ENCODE data around the gene DDR1. TPM values are rescaled to one million over a fixed set of nuclear protein-coding genes. Genes with fewer than 3 reads are reported as not detected.

Gene DDR1
- total RNA-seq, 1 donor from 2014 or later: 128 TPM

DNA sequence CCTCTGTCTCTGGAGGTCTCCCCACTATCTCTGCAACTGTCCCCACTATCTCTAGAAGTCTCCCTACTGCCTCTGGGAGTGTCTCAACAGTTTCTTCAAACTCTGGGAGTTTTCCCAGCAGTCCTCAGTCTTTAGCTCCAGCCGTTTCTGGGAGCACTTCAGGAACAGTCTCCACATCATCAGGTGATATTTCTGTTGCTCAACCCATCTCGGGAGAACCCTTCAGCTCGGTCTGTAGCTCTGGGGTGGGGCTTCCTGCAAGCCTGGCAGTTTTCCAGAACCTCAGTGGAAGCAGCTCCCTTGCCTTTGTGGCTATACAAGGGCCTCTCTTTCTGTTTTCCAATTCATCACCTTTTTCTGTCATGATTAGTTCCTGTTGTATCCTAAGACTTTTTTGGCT lies 50.7 kb downstream of the DDR1 start:
- TF ChIP-seq CTCF (conservative IDR thresholded peaks at IDR 0.05; ENCODE audit: low read depth, low read length): no peak
- no peak overlapping the region for H3K4me3 ChIP-seq (ENCODE audit: low read depth, low read length)
- DNase-seq (ENCODE audit: low read depth): no peak

DNA sequence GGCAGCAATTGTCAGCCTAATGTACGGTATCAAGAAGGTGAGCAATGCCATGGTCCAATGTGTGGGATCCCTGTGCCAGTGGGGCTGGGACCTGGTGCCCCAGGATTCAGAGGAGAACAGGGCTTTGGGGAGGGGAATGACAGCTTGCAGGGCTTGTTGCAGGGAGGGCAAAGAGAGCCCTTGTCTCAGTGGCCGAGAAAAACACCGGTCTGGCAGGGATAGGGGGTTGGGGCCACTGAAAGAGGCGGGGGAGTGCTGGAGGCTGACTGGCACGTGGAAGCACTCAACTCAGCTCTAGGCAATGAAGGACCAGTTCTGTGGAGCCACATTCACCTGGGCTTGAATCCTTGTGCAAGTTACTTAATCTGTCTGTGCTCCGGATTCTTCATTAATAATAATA lies 52.9 kb downstream of the DDR1 start:
- no peak overlapping the region for H3K4me3 ChIP-seq (ENCODE audit: low read depth, low read length)
- no peak for DNase-seq (ENCODE audit: low read depth)
- TF ChIP-seq CTCF (conservative IDR thresholded peaks at IDR 0.05; ENCODE audit: low read depth, low read length): no peak

- no peak for DNase-seq (ENCODE audit: low read depth)
- TF ChIP-seq CTCF (conservative IDR thresholded peaks at IDR 0.05; ENCODE audit: low read depth, low read length): no peak
- no peak overlapping the region for H3K4me3 ChIP-seq (ENCODE audit: low read depth, low read length)
These were observed 54.4 kb downstream of the DDR1 start for GRCh38 chr6:30938730-30939129.

DNA sequence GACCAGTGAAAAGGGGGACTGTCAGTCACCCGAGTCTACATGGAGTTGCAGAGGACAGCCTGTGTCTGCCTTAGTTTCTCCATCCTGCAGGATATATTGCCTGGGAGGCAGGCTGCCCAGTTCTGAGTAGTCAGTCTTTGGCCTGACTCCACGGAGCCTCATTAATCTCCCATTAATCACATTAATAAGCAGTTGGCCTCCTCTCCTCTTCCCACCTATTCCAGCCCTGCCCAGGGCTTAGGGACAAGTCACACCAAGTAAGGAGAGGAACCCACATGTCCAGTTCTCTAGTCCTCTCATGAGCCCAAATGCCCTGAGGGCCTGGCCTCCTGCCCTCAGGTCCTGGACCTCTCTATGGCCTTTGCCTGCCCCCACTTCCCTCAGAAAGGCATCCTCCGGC lies 55.2 kb downstream of the DDR1 start:
- DNase-seq (ENCODE audit: low read depth): no peak
- TF ChIP-seq CTCF (conservative IDR thresholded peaks at IDR 0.05; ENCODE audit: low read depth, low read length): no peak

DNA sequence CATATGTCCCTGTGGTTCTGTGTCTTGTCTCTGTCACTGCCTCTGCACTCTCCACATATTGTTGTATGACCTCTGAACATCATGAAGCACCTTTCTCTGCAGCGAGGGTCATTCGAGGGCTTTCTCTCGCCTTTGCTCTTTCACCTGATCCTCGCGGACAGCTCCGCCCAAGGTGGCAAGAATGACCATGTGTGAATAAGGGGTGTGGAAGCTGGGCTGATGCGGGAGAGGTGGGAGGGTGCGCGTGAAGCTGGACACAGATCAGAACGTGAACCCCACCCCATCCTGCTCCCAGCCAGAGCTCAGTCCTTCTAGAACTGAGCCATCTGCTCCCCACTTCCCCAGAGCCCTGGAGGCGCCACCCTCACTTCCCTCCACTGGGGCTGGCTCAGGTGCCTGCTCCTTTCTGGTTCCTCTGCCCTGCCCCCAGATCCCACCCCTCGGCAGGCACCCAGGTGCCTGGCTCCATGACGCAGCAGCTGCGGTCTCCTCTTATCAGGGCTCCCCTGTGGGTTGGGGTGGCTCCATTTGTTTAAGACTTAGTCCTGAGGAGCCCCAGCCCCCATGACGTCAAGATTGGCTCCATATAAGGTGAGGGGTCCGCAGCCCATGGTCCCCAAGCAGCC lies 56.2 kb downstream of the DDR1 start, which contains the start of gene MUCL3:
TSS of gene MUCL3 (plus strand) at position 613 of the 626 bp plus-strand sequence. CDS start 27 bp downstream, outside the sequence.
- no peak for TF ChIP-seq CTCF (conservative IDR thresholded peaks at IDR 0.05; ENCODE audit: low read depth, low read length)
- DNase-seq (ENCODE audit: low read depth): no peak

More for the DNA sequence above, 55.2 kb downstream of the DDR1 start:
- H3K4me3 ChIP-seq (ENCODE audit: low read depth, low read length): no peak overlapping the region

GRCh38 chr6:30942338-30943060 lies 58.2 kb downstream of the DDR1 start:
- DNase-seq (ENCODE audit: low read depth): peak; percentile 48
- peak; percentile 76 for TF ChIP-seq CTCF (conservative IDR thresholded peaks at IDR 0.05; ENCODE audit: low read depth, low read length)
- peak overlapping the region; percentile 28 for H3K4me3 ChIP-seq (ENCODE audit: low read depth, low read length)

More for the DNA sequence above, 56.2 kb downstream of the DDR1 start, which contains the start of gene MUCL3:
- no peak within 1 kb of the TSS for H3K4me3 ChIP-seq (ENCODE audit: low read depth, low read length)

All from epithelial cell of proximal tubule (primary cell).